ENCODE measurements around the gene BAG1. TPM values are rescaled to one million over a fixed set of nuclear protein-coding genes. Genes with fewer than 3 reads are reported as not detected.

BAG1 gene
- total RNA-seq, 4 donors from 2014 or later, result 122 to 220 (median 172) TPM

- DNase-seq (ENCODE audit: low spot score in 2 of 2), result no peak
- TF ChIP-seq CTCF (IDR thresholded peaks at IDR 0.05) (no peak), POLR2A (IDR thresholded peaks at IDR 0.05) (no peak)
- WGBS, 2 donors, result 70 to 82% methylated on average over 12 to 13 of the region's 14 CpGs
- no peak overlapping the region for H3K4me3 ChIP-seq (ENCODE audit: low read depth, poor library complexity, severe bottlenecking)
- intact Hi-C loops (cut with DNase I; ENCODE audit: low total_unique reads), result loop anchor here (10.0 kb wide), 1 partner anchor 176 kb away; no protein-coding TSS in a partner anchor
Observed at GRCh38 chr9:33288828-33289483, 24.4 kb upstream of the BAG1 start.

- intact Hi-C loops (cut with DNase I; ENCODE audit: low total_unique reads), result loop anchor here (10.0 kb wide), 1 partner anchor 177 kb away; no protein-coding TSS in a partner anchor
- whole genome bisulfite sequencing, 2 donors, result 81% methylated on average over 4 of the region's 4 CpGs
- H3K4me3 ChIP-seq (ENCODE audit: low read depth, poor library complexity, severe bottlenecking), result no peak overlapping the region
- DNase-seq (ENCODE audit: low spot score in 2 of 2), result no peak
- TF ChIP-seq POLR2A (IDR thresholded peaks at IDR 0.05), result no peak
Observed at GRCh38 chr9:33288235-33288634, 23.7 kb upstream of the BAG1 start.

- no peak overlapping the region for H3K4me3 ChIP-seq (ENCODE audit: low read depth, poor library complexity, severe bottlenecking)
- 46 to 55% methylated on average over 4 of the region's 4 CpGs for WGBS, 2 donors
- DNase-seq (ENCODE audit: low spot score in 2 of 2), result peak in 1 of 2 donors; percentile 34
- no peak for TF ChIP-seq CTCF (IDR thresholded peaks at IDR 0.05)
- intact Hi-C loops (cut with DNase I; ENCODE audit: low total_unique reads), result loop anchor here (10.0 kb wide), 1 partner anchor 178 kb away; no protein-coding TSS in a partner anchor
Observed at GRCh38 chr9:33287087-33287490, 22.6 kb upstream of the BAG1 start.

GRCh38 chr9:33285502-33285901 lies 21.0 kb upstream of the BAG1 start:
- WGBS, 2 donors, result 78 to 85% methylated on average over 5 of the region's 5 CpGs
- TF ChIP-seq CTCF (IDR thresholded peaks at IDR 0.05), result no peak
- no peak for DNase-seq (ENCODE audit: low spot score in 2 of 2)
- no peak overlapping the region for H3K4me3 ChIP-seq (ENCODE audit: low read depth, poor library complexity, severe bottlenecking)
- intact Hi-C loops (cut with DNase I; ENCODE audit: low total_unique reads), result loop anchor here (10.0 kb wide), 1 partner anchor 179 kb away; no protein-coding TSS in a partner anchor

- TF ChIP-seq POLR2A (IDR thresholded peaks at IDR 0.05) (no peak), CTCF (IDR thresholded peaks at IDR 0.05) (no peak)
- DNase-seq (ENCODE audit: low spot score in 2 of 2), result no peak
- H3K4me3 ChIP-seq (ENCODE audit: low read depth, poor library complexity, severe bottlenecking), result no peak overlapping the region
- intact Hi-C loops (cut with DNase I; ENCODE audit: low total_unique reads), result no loop called here
- 95 to 99% methylated on average over 4 of the region's 4 CpGs for WGBS, 2 donors
Observed at GRCh38 chr9:33277484-33277883, 13.0 kb upstream of the BAG1 start.

- H3K4me3 ChIP-seq (ENCODE audit: low read depth, poor library complexity, severe bottlenecking), result no peak overlapping the region
- intact Hi-C loops (cut with DNase I; ENCODE audit: low total_unique reads), result no loop called here
- TF ChIP-seq CTCF (IDR thresholded peaks at IDR 0.05) (no peak), POLR2A (IDR thresholded peaks at IDR 0.05) (no peak)
- no peak for DNase-seq (ENCODE audit: low spot score in 2 of 2)
- WGBS, 2 donors, result 96 to 98% methylated on average over 2 of the region's 2 CpGs
Observed at GRCh38 chr9:33273972-33274328, 9.4 kb upstream of the BAG1 start.

Data from lower leg skin (tissue), 4 donors.